T-cell (primary cell): ENCODE data around the gene RINL. TPM values are rescaled to one million over a fixed set of nuclear protein-coding genes. Genes with fewer than 3 reads are reported as not detected.
A peak's percentile ranks its signal among the peaks of the same experiment; 100 is the strongest.

Experiments used
- ATAC-seq, 4 experiments: fragments of 200-7000 bp in 3 of 4; fragments of 150-1000 bp in 1 of 4; cut with Tn5 transposase; replicated peaks in 1 of 4; 1 replicate in 3 of 4; 2 replicates in 1 of 4; pipeline ENCODE4 v1.10.0; 2021; ENCODE audit warnings: moderate library complexity in 3 of 4, mild to moderate bottlenecking in 2 of 4, moderate number of reproducible peaks in 1 of 4
- CTCF ChIA-PET, 2 donors: fragments of 300-600 bp; sonication (Branson Sonifier 250); formaldehyde crosslinking; loops; one replicate each; lab custom pipeline; 2022; ENCODE audit warnings: antibody characterized with exemption in 2 of 2; lab: Charles Lee
- POLR2A ChIA-PET, 2 donors: fragments of 300-600 bp; sonication (Branson Sonifier 250); formaldehyde crosslinking; loops; one replicate each; lab custom pipeline; 2022; ENCODE audit warnings: antibody characterized with exemption in 2 of 2; lab: Charles Lee
- DNase-seq, 35 experiments: peaks; one replicate each; pipeline versions ENCODE4 v3.0.0 to v3.0.0-alpha.2; 2013 to 2023
- H3K27ac ChIP-seq: one replicate; pipeline ENCODE4 v1.5.1; 2013; ENCODE audit warnings: low read length
- H3K27me3 ChIP-seq, 2 experiments: replicated peaks in 1 of 2; 1 replicate in 1 of 2; 2 replicates in 1 of 2; pipeline versions ENCODE4 v1.6.1 to v1.7.0; 2013; ENCODE audit warnings: low read length in 1 of 2, mixed read lengths in 1 of 2; ENCODE audit not compliant: control insufficient read depth in 2 of 2, insufficient read depth in 2 of 2; ENCODE audit errors: extremely low read depth in 1 of 2
- H3K36me3 ChIP-seq, 2 donors: 1 replicate in 1 of 2; 2 replicates in 1 of 2; pipeline versions ENCODE4 v1.6.1 to v1.7.0; 2013; ENCODE audit warnings: low read length in 1 of 2; ENCODE audit not compliant: control insufficient read depth in 2 of 2, insufficient read depth in 1 of 2; ENCODE audit errors: extremely low read depth in 1 of 2
- H3K4me1 ChIP-seq, 2 experiments: 1 replicate in 1 of 2; 2 replicates in 1 of 2; pipeline versions ENCODE4 v1.6.1 to v1.7.0; 2013; ENCODE audit warnings: low read length in 2 of 2, mixed read lengths in 1 of 2; ENCODE audit not compliant: insufficient read depth in 2 of 2, control insufficient read depth in 1 of 2; ENCODE audit errors: extremely low read depth in 1 of 2
- H3K4me3 ChIP-seq, 2 donors: 1 replicate in 1 of 2; 2 replicates in 1 of 2; pipeline versions ENCODE4 v1.5.1 to v1.7.0; 2013; ENCODE audit warnings: mild to moderate bottlenecking in 2 of 2, low read length in 1 of 2, moderate library complexity in 1 of 2; ENCODE audit not compliant: control insufficient read depth in 1 of 2; ENCODE audit errors: extremely low read depth in 1 of 2
- H3K9me3 ChIP-seq: 2 replicates; pipeline ENCODE4 v1.7.0; 2013
- H3K27ac Mint-ChIP-seq, 2 donors: one replicate each; pipeline ENCODE4 v1.8.0; 2020 to 2021; ENCODE audit warnings: mild to moderate bottlenecking in 2 of 2, mixed read lengths in 2 of 2
- H3K27me3 Mint-ChIP-seq, 2 donors: one replicate each; pipeline ENCODE4 v1.8.0; 2021 to 2022; ENCODE audit warnings: mixed read lengths in 2 of 2
- H3K36me3 Mint-ChIP-seq: one replicate; pipeline ENCODE4 v1.8.0; 2021; ENCODE audit warnings: mixed read lengths
- H3K4me1 Mint-ChIP-seq, 3 donors: one replicate each; pipeline ENCODE4 v1.8.0; 2020 to 2022; ENCODE audit warnings: mixed read lengths in 3 of 3, mild to moderate bottlenecking in 1 of 3
- H3K4me3 Mint-ChIP-seq, 3 donors: one replicate each; pipeline ENCODE4 v1.8.0; 2020 to 2022; ENCODE audit warnings: mild to moderate bottlenecking in 3 of 3, mixed read lengths in 3 of 3, moderate library complexity in 3 of 3
- H3K9me3 Mint-ChIP-seq, 3 donors: one replicate each; pipeline ENCODE4 v1.8.0; 2020 to 2022; ENCODE audit warnings: mixed read lengths in 3 of 3
- WGBS: methylation state at CpG from one replicate; pipeline ENCODE4 v1.1.5; 2013; ENCODE audit warnings: missing lambda C conversion rate; ENCODE audit not compliant: insufficient coverage; 5-methylcytosine and 5-hydroxymethylcytosine counted together
- total RNA-seq, 35 experiments: library from RNA in 6 of 35; stranded (reverse) in 6 of 35; fragments of 120-200 nt in 1 of 35; gene quantifications; one replicate each; pipeline versions ENCODE4 v1.2.1 to v1.2.4 and lab custom pipeline; 2013 to 2026

RINL gene
- total RNA-seq, 5 donors from 2014 or later (not counting 1 experiment from before 2014, with no cell fraction given) = 44.2 to 81.3 (median 71.0) TPM

- POLR2A ChIA-PET = interaction anchor here (0.5 to 0.9 kb wide), 5 partner anchors 9 to 187 kb away, joined by 3 to 7 read pairs (median 3); no protein-coding TSS in a partner anchor
- no peaks in the 10 kb centered on the region for H3K9me3 Mint-ChIP-seq
- H3K4me3 Mint-ChIP-seq = peak overlapping the region; percentile 31 to 97 (median 34)
- Histone ChIP-seq H3K27me3 (no peaks in the 10 kb centered on the region), H3K36me3 (peaks cover 0 to 87% of the 10 kb centered on the region in 2 donors), H3K27ac (peak overlapping the region; percentile 64), H3K9me3 (no peaks in the 10 kb centered on the region), H3K4me1 (peaks cover 45 to 95% of the 10 kb centered on the region in 2 experiments), H3K4me3 (no peak overlapping the region)
- CTCF ChIA-PET = interaction anchor here in 1 of 2 donors (1.4 kb wide), 1 partner anchor 9 kb away, joined by 3 read pairs; no protein-coding TSS in a partner anchor
- H3K4me1 Mint-ChIP-seq = peaks cover 86 to 92% (median 91%) of the 10 kb centered on the region in 3 donors
- no peak for ATAC-seq
- DNase-seq = no peak
- H3K36me3 Mint-ChIP-seq = peaks cover 70% of the 10 kb centered on the region
- peak overlapping the region; percentile 84 to 92 for H3K27ac Mint-ChIP-seq
- WGBS = 76% methylated on average over 11 of the region's 11 CpGs
- no peaks in the 10 kb centered on the region for H3K27me3 Mint-ChIP-seq
Measured at GRCh38 chr19:38844093-38844686, 33.9 kb downstream of the RINL start.

- Mint-ChIP-seq H3K27me3 (no peaks in the 10 kb centered on the region), H3K36me3 (peaks cover 71% of the 10 kb centered on the region), H3K4me3 (peak overlapping the region in 2 of 3 donors; percentile 9 to 97), H3K27ac (peak overlapping the region; percentile 84 to 92), H3K9me3 (no peaks in the 10 kb centered on the region), H3K4me1 (peaks cover 76 to 91% (median 89%) of the 10 kb centered on the region in 3 donors)
- WGBS = 88% methylated on average over 8 of the region's 9 CpGs
- peaks cover 39 to 94% of the 10 kb centered on the region in 2 experiments for H3K4me1 ChIP-seq
- DNase-seq = no peak
- peaks cover under 1 to 91% of the 10 kb centered on the region in 2 donors for H3K36me3 ChIP-seq
- ATAC-seq = no peak
- H3K9me3 ChIP-seq = no peaks in the 10 kb centered on the region
- no peak overlapping the region for H3K4me3 ChIP-seq
- ChIA-PET CTCF (no interaction called here), POLR2A (interaction anchor here in 1 of 2 donors (0.6 to 1.7 kb wide), 2 partner anchors 11 to 42 kb away, joined by 7 to 10 read pairs; partner anchors contain the start of gene ECH1)
- H3K27ac ChIP-seq = peak overlapping the region; percentile 64
- no peaks in the 10 kb centered on the region for H3K27me3 ChIP-seq
Measured at GRCh38 chr19:38843175-38843758, 34.8 kb downstream of the RINL start.

GRCh38 chr19:38842439-38843174 lies 35.5 kb downstream of the RINL start:
- peak overlapping the region; percentile 18 to 38 for H3K4me3 ChIP-seq
- Mint-ChIP-seq H3K4me3 (peak overlapping the region; percentile 75 to 97 (median 81)), H3K36me3 (peaks cover 70% of the 10 kb centered on the region)

GRCh38 chr19:38841787-38842438 lies 36.2 kb downstream of the RINL start:
- H3K4me1 ChIP-seq = peaks cover 31 to 84% of the 10 kb centered on the region in 2 experiments
- ChIA-PET CTCF (interaction anchor here (0.5 to 2.0 kb wide), 10 partner anchors 10 to 575 kb away, joined by 3 to 15 read pairs (median 4); partner anchors contain the start of genes ECH1 (in 1 of the 2), MRPS12 (in 1 of the 2), SAMD4B (in 1 of the 2) and SARS2 (in 1 of the 2)), POLR2A (interaction anchor here (0.6 to 1.7 kb wide), 9 partner anchors 8 to 562 kb away, joined by 3 to 10 read pairs (median 4); partner anchors contain the start of gene ECH1 (in 2 of the 2))
- peak in 34 of 35 experiments; percentile 24 to 79 (median 54) for DNase-seq
- H3K36me3 ChIP-seq = peaks cover 12 to 94% of the 10 kb centered on the region in 2 donors
- no peaks in the 10 kb centered on the region for H3K27me3 ChIP-seq
- no peaks in the 10 kb centered on the region for H3K9me3 ChIP-seq
- Mint-ChIP-seq H3K4me3 (peak overlapping the region; percentile 75 to 97 (median 81)), H3K27ac (peak overlapping the region; percentile 84 to 92), H3K36me3 (peaks cover 73% of the 10 kb centered on the region), H3K27me3 (no peaks in the 10 kb centered on the region), H3K4me1 (peaks cover 64 to 79% (median 78%) of the 10 kb centered on the region in 3 donors), H3K9me3 (no peaks in the 10 kb centered on the region)
- WGBS = 23% methylated on average over 16 of the region's 19 CpGs
- H3K27ac ChIP-seq = peak overlapping the region; percentile 64
- peak; percentile 44 to 67 (median 48) for ATAC-seq
- H3K4me3 ChIP-seq = peak overlapping the region; percentile 19 to 38

More at GRCh38 chr19:38842439-38843174, 35.5 kb downstream of the RINL start:
- ATAC-seq (peak; percentile 81 to 91 (median 86)), DNase-seq (peak; percentile 21 to 84 (median 64))
- Histone ChIP-seq H3K4me1 (peaks cover 36 to 87% of the 10 kb centered on the region in 2 experiments), H3K27me3 (no peaks in the 10 kb centered on the region), H3K27ac (peak overlapping the region; percentile 64), H3K36me3 (peaks cover 7 to 94% of the 10 kb centered on the region in 2 donors), H3K9me3 (no peaks in the 10 kb centered on the region)
- peak overlapping the region; percentile 84 to 92 for H3K27ac Mint-ChIP-seq
- peaks cover 70 to 84% (median 83%) of the 10 kb centered on the region in 3 donors for H3K4me1 Mint-ChIP-seq
- CTCF ChIA-PET = interaction anchor here (0.5 to 2.0 kb wide), 10 partner anchors 10 to 576 kb away, joined by 3 to 15 read pairs (median 4); partner anchors contain the start of genes ECH1 (in 1 of the 2), MRPS12 (in 1 of the 2), SAMD4B (in 1 of the 2) and SARS2 (in 1 of the 2)
- H3K27me3 Mint-ChIP-seq = no peaks in the 10 kb centered on the region
- POLR2A ChIA-PET = interaction anchor here (0.6 to 1.7 kb wide), 7 partner anchors 9 to 88 kb away, joined by 3 to 10 read pairs (median 4); partner anchors contain the start of genes ECH1 (in 2 of the 2) and MRPS12 (in 1 of the 2)
- WGBS = 14% methylated on average over 6 of the region's 17 CpGs
- H3K9me3 Mint-ChIP-seq = no peaks in the 10 kb centered on the region

- ChIA-PET CTCF (interaction anchor here in 1 of 2 donors (1.5 to 2.0 kb wide), 2 partner anchors 9 to 23 kb away, joined by 7 to 15 read pairs; partner anchors contain the start of gene ECH1), POLR2A (interaction anchor here (0.6 to 1.7 kb wide), 7 partner anchors 9 to 901 kb away, joined by 3 to 10 read pairs (median 5); partner anchors contain the start of gene ECH1 (in 1 of the 2))
- Mint-ChIP-seq H3K4me3 (peak overlapping the region; percentile 37 to 97 (median 43)), H3K9me3 (no peaks in the 10 kb centered on the region), H3K27ac (peak overlapping the region; percentile 84), H3K36me3 (peaks cover 77% of the 10 kb centered on the region), H3K4me1 (peaks cover 58 to 76% (median 74%) of the 10 kb centered on the region in 3 donors), H3K27me3 (no peaks in the 10 kb centered on the region)
- DNase-seq (no peak), ATAC-seq (no peak)
- WGBS = 80% methylated on average over 5 of the region's 12 CpGs
- no peaks in the 10 kb centered on the region for H3K9me3 ChIP-seq
- H3K4me3 ChIP-seq = peak overlapping the region in 1 of 2 donors; percentile 19
- H3K36me3 ChIP-seq = peaks cover 16 to 93% of the 10 kb centered on the region in 2 donors
- peak overlapping the region; percentile 64 for H3K27ac ChIP-seq
- H3K4me1 ChIP-seq = peaks cover 30 to 78% of the 10 kb centered on the region in 2 experiments
- no peaks in the 10 kb centered on the region for H3K27me3 ChIP-seq
Measured at GRCh38 chr19:38841180-38841766, 36.8 kb downstream of the RINL start.
